Brain microvascular endothelial cell (primary cell): Measurements from ENCODE around the gene DIABLO.
A peak's percentile ranks its signal among the peaks of the same experiment; 100 is the strongest.

Experiments
- DNase-seq: peaks from one replicate; pipeline ENCODE4 v3.0.0-alpha.2; 2020
- H3K27ac ChIP-seq: fragments of 250-450 bp; sonication (Bioruptor Pico); 2 replicates; pipeline ENCODE4 v1.5.1; 2020; ENCODE audit warnings: mild to moderate bottlenecking, moderate library complexity
- H3K27me3 ChIP-seq: fragments of 250-450 bp; sonication (Bioruptor Pico); replicated peaks from 2 replicates; pipeline ENCODE4 v1.5.1; 2020; ENCODE audit warnings: mild to moderate bottlenecking
- H3K36me3 ChIP-seq: fragments of 250-450 bp; sonication (Bioruptor Pico); replicated peaks from 2 replicates; pipeline ENCODE4 v1.5.1; 2020; ENCODE audit warnings: mild to moderate bottlenecking
- H3K4me3 ChIP-seq: 2 replicates; pipeline ENCODE4 v1.5.1; 2011; ENCODE audit warnings: low read depth, mild to moderate bottlenecking, control low read depth, low read length, moderate library complexity
- CTCF ChIP-seq: IDR thresholded peaks from 2 replicates; pipeline ENCODE4 v1.5.1; 2011; ENCODE audit warnings: low read depth, mild to moderate bottlenecking, moderate library complexity, low read length, control low read depth, inconsistent platforms; ENCODE audit errors: missing control alignments
- in situ Hi-C: cut with HindIII; loops from 2 replicates; pipeline ENCODE4 v1.10.0; 2017; ENCODE audit warnings: low sequenced_read_pairs, low pct_ligation_motif_present

Gene DIABLO

GRCh38 chr12:122202017-122202416 lies 23.8 kb downstream of the DIABLO start:
- TF ChIP-seq CTCF: no peak
- DNase-seq: no peak
- Histone ChIP-seq H3K27ac (no peak overlapping the region), H3K36me3 (peaks cover 4% of the 10 kb centered on the region), H3K27me3 (peaks cover 16% of the 10 kb centered on the region), H3K4me3 (no peak overlapping the region)
- in situ Hi-C loops: no loop called here

GRCh38 chr12:122201381-122201780 lies 24.5 kb downstream of the DIABLO start:
- in situ Hi-C loops: no loop called here
- Histone ChIP-seq H3K27me3 (peaks cover 16% of the 10 kb centered on the region), H3K27ac (no peak overlapping the region), H3K36me3 (no peaks in the 10 kb centered on the region), H3K4me3 (no peak overlapping the region)
- no peak for TF ChIP-seq CTCF
- no peak for DNase-seq

GRCh38 chr12:122200541-122201175 lies 25.2 kb downstream of the DIABLO start:
- no peaks in the 10 kb centered on the region for H3K36me3 ChIP-seq
- H3K4me3 ChIP-seq: no peak overlapping the region
- in situ Hi-C loops: no loop called here
- peaks cover 16% of the 10 kb centered on the region for H3K27me3 ChIP-seq
- no peak for DNase-seq
- no peak overlapping the region for H3K27ac ChIP-seq
- TF ChIP-seq CTCF: peak; percentile 27

GRCh38 chr12:122199484-122200355 lies 26.1 kb downstream of the DIABLO start:
- no peak overlapping the region for H3K27ac ChIP-seq
- H3K36me3 ChIP-seq: no peaks in the 10 kb centered on the region
- H3K4me3 ChIP-seq: no peak overlapping the region
- no peak for TF ChIP-seq CTCF
- no peak for DNase-seq
- in situ Hi-C loops: no loop called here
- H3K27me3 ChIP-seq: peaks cover 11% of the 10 kb centered on the region

GRCh38 chr12:122197612-122197966 lies 28.3 kb downstream of the DIABLO start:
- no peaks in the 10 kb centered on the region for H3K27me3 ChIP-seq
- in situ Hi-C loops: no loop called here

More at GRCh38 chr12:122197612-122197966, 28.3 kb downstream of the DIABLO start:
- Histone ChIP-seq H3K27ac (no peak overlapping the region), H3K4me3 (no peak overlapping the region), H3K36me3 (no peaks in the 10 kb centered on the region)
- DNase-seq: no peak
- no peak for TF ChIP-seq CTCF
